Calu3 (cell line): Measurements from ENCODE around the gene KDM5A. TPM values are rescaled to one million over a fixed set of nuclear protein-coding genes. Genes with fewer than 3 reads are reported as not detected.

ENCODE experiments used
- BruUV-seq: library from RNA; stranded (reverse); fragments of 400-500 nt; replicated peaks from 2 replicates; lab custom pipeline; 2021; lab: Mats Ljungman, UMichigan
- CTCF ChIA-PET: fragments of 300-600 bp; sonication (Branson Sonifier 250); formaldehyde crosslinking; loops from one replicate; lab custom pipeline; 2022; ENCODE audit warnings: antibody characterized with exemption; lab: Charles Lee
- DNase-seq: peaks from one replicate; pipeline ENCODE4 v3.0.0; 2022
- H3K27ac Mint-ChIP-seq: one replicate; pipeline ENCODE4 v1.8.0; 2022; ENCODE audit warnings: mixed read lengths; ENCODE audit not compliant: unreplicated experiment
- H3K27me3 Mint-ChIP-seq: one replicate; pipeline ENCODE4 v1.8.0; 2022; ENCODE audit warnings: mixed read lengths; ENCODE audit not compliant: unreplicated experiment
- H3K36me3 Mint-ChIP-seq: one replicate; pipeline ENCODE4 v1.8.0; 2022; ENCODE audit warnings: mild to moderate bottlenecking, moderate library complexity, mixed read lengths; ENCODE audit not compliant: insufficient read depth, unreplicated experiment
- H3K4me1 Mint-ChIP-seq: one replicate; pipeline ENCODE4 v1.8.0; 2022; ENCODE audit warnings: mild to moderate bottlenecking, low read depth, mixed read lengths; ENCODE audit not compliant: unreplicated experiment
- H3K4me3 Mint-ChIP-seq: one replicate; pipeline ENCODE4 v1.8.0; 2022; ENCODE audit warnings: mild to moderate bottlenecking, low read depth, moderate library complexity, mixed read lengths; ENCODE audit not compliant: unreplicated experiment
- H3K9me3 Mint-ChIP-seq: one replicate; pipeline ENCODE4 v1.8.0; 2022; ENCODE audit warnings: low read depth, mixed read lengths; ENCODE audit not compliant: unreplicated experiment
- intact Hi-C: fragments of 100-400 bp; cut with micrococcal nuclease; formaldehyde crosslinking; loops from one replicate; pipeline ENCODE4 v1.10.0; 2022; ENCODE audit not compliant: unreplicated experiment
- total RNA-seq: library from RNA; stranded (reverse); gene quantifications from 2 replicates; pipeline ENCODE4 v1.2.3, GENCODE V29; 2022
- TF ChIP-seq, protein P1 (sequence below): fragments of 200-600 bp; IDR thresholded peaks from one replicate; pipeline ENCODE4 v1.8.0; 2022; ENCODE audit warnings: antibody characterized with exemption; ENCODE audit not compliant: unreplicated experiment

The KDM5A gene
- total RNA-seq, 1 experiment from 2014 or later: 63.6 TPM

GRCh38 chr12:234019-234418 lies 155.1 kb downstream of the KDM5A start:
- no TSS peak for BruUV-seq

DNA sequence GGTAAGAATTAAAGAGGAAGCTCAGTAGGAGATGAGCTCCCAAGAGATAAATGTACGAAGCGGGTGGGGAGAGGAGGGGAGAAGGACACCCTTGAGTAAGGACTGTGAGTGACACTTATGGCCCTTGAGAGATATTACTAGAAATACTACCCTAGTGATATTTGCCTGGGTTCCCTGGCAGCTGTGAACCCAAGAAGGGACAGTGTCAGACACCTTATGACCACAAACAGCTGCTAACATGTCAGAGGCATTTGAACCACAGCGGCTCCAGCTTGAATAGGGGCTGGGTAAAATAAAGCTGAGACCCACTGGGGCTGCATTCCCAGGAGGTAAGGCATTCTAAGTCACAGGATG lies 155.5 kb downstream of the KDM5A start:
- CTCF ChIA-PET: no interaction called here
- BruUV-seq: no TSS peak
- Mint-ChIP-seq H3K27ac (no peak overlapping the region), H3K4me3 (no peak overlapping the region), H3K9me3 (peaks cover 7% of the 10 kb centered on the region), H3K4me1 (no peaks in the 10 kb centered on the region), H3K27me3 (peaks cover 24% of the 10 kb centered on the region), H3K36me3 (no peaks in the 10 kb centered on the region)
- intact Hi-C loops: no loop called here
- DNase-seq: no peak
- TF ChIP-seq, protein P1, sequence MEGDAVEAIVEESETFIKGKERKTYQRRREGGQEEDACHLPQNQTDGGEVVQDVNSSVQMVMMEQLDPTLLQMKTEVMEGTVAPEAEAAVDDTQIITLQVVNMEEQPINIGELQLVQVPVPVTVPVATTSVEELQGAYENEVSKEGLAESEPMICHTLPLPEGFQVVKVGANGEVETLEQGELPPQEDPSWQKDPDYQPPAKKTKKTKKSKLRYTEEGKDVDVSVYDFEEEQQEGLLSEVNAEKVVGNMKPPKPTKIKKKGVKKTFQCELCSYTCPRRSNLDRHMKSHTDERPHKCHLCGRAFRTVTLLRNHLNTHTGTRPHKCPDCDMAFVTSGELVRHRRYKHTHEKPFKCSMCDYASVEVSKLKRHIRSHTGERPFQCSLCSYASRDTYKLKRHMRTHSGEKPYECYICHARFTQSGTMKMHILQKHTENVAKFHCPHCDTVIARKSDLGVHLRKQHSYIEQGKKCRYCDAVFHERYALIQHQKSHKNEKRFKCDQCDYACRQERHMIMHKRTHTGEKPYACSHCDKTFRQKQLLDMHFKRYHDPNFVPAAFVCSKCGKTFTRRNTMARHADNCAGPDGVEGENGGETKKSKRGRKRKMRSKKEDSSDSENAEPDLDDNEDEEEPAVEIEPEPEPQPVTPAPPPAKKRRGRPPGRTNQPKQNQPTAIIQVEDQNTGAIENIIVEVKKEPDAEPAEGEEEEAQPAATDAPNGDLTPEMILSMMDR: no peak

More at GRCh38 chr12:234019-234418, 155.1 kb downstream of the KDM5A start:
- DNase-seq: no peak
- Mint-ChIP-seq H3K9me3 (peaks cover 8% of the 10 kb centered on the region), H3K27me3 (peaks cover 24% of the 10 kb centered on the region), H3K27ac (no peak overlapping the region), H3K4me1 (no peaks in the 10 kb centered on the region), H3K4me3 (no peak overlapping the region), H3K36me3 (no peaks in the 10 kb centered on the region)
- CTCF ChIA-PET: no interaction called here
- intact Hi-C loops: no loop called here
- TF ChIP-seq, protein P1: no peak

DNA sequence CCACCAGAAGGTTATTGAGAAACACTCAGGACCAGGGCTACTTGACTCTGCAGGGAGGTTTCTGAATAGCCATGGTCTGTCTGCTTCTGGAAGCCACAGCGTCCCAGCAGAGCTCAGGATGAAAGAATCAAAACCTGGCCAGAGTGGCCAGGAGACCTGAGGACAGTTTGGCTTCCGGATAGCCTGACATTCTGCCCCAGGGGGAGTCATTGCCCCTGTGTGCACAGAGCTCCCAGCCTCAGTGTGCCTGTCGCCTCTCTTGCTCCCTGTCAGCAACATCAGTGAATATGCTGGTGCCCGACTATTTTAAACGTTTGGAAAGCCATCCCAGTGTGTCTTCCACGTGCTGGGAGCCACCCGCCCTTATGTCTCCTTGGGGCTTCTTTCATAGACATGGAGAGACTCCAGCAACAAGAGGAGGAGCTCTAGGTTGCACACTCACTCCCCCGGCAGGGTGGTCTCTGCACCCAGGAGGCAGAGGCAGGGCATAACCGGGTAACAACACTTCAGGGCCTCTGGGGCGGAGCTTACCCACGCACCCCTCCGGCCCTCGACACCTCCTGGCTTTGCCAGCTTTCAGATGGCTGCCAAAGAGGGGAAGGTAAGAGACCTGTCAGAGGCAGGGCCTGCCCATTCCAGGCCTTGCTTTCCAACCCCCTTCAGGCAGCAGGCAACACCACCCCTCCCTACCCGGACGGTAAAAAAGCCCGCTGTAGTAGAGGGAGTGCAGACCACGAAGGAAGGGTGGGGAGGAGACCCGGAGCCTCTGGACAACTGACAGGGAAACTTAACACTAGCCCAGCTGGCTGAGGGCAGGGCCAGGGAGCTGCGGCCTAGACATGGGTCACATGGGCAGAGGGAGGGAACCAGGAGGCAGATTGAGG lies 156.1 kb downstream of the KDM5A start:
- H3K4me3 Mint-ChIP-seq: no peak overlapping the region
- BruUV-seq: no TSS peak
- H3K27ac Mint-ChIP-seq: no peak overlapping the region
- H3K27me3 Mint-ChIP-seq: peaks cover 27% of the 10 kb centered on the region
- no peaks in the 10 kb centered on the region for H3K36me3 Mint-ChIP-seq
- H3K4me1 Mint-ChIP-seq: no peaks in the 10 kb centered on the region
- peaks cover 7% of the 10 kb centered on the region for H3K9me3 Mint-ChIP-seq
- no peak for DNase-seq
- CTCF ChIA-PET: no interaction called here
- TF ChIP-seq, protein P1: no peak
- intact Hi-C loops: no loop called here

- no peak for DNase-seq
- Mint-ChIP-seq H3K4me1 (no peaks in the 10 kb centered on the region), H3K9me3 (peaks cover 3% of the 10 kb centered on the region), H3K36me3 (no peaks in the 10 kb centered on the region), H3K27ac (no peak overlapping the region), H3K4me3 (no peak overlapping the region), H3K27me3 (peaks cover 46% of the 10 kb centered on the region)
- intact Hi-C loops: no loop called here
- TF ChIP-seq, protein P1: no peak
- BruUV-seq: no TSS peak
- CTCF ChIA-PET: interaction anchor here (1.2 kb wide), 1 partner anchor 21 kb away, joined by 3 read pairs; no protein-coding TSS in a partner anchor
These were observed 158.0 kb downstream of the KDM5A start for GRCh38 chr12:230925-231671.

Other genes with a start within 250 kb of the KDM5A start
- 0.90 and 1.8 TPM in 2 replicates for gene SLC6A12, start 175.2 kb downstream of the KDM5A start, total RNA-seq
- gene SLC6A13, start 126.5 kb downstream of the KDM5A start, total RNA-seq: 3.5 and 4.8 TPM in 2 replicates
- gene CCDC77, start 12.3 kb upstream of the KDM5A start, total RNA-seq: 12.5 and 16.8 TPM in 2 replicates
- gene B4GALNT3, start 70.6 kb upstream of the KDM5A start, total RNA-seq: 15.9 and 19.3 TPM in 2 replicates